PC-9 (cell line): ENCODE results near the gene IER5L.

ENCODE experiments used
- CTCF ChIP-seq: fragments of 200-600 bp; sonication (generic); conservative IDR thresholded peaks from 2 replicates; pipeline ENCODE4 v1.6.1; 2017; ENCODE audit warnings: mixed run types, antibody characterized with exemption, mild to moderate bottlenecking, moderate library complexity
- EZH2 ChIP-seq: fragments of 200-600 bp; sonication (generic); IDR thresholded peaks from 2 replicates; pipeline ENCODE4 v1.8.0; 2017; ENCODE audit warnings: antibody characterized with exemption, low read depth

DNA sequence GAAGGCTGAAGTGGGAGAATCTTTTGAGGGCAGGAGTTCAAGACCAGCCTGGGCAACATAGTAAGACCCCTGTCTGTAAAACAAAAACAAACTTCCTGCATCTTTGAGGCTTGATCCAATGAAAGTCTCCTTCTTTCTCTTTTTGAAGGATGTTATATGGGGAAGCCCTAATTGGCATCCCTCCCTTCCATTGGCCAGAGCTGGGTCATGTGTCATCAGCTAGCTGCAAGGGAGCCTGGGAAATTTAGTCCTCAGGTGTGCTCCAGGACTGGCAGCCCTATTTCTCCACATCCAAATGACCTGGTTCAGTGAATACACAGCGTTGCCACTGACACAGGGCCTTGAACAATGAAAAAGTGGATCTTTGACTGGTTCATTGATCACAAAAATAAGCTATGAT, 9.0 kb upstream of the IER5L start:
- TF ChIP-seq CTCF: no peak
- no peak for TF ChIP-seq EZH2
